Neuronal stem cell (in vitro differentiated cells): ENCODE data around the gene FAM117B.
"Not testable (repeated sequence)": the region's sequence is repeated elsewhere in the genome, so short reads cannot be mapped to it uniquely, and the experiment has no call there.

Source experiments
- DNase-seq: peaks from one replicate; pipeline ENCODE4 v3.0.0-alpha.2; 2013; ENCODE audit warnings: low spot score
- H2AFZ ChIP-seq: one replicate; pipeline ENCODE4 v1.6.1; 2013; ENCODE audit warnings: mild to moderate bottlenecking, low read length, inconsistent platforms
- H2AK5ac ChIP-seq: 2 replicates; pipeline ENCODE4 v1.6.1; 2013; ENCODE audit warnings: low read depth, mild to moderate bottlenecking, inconsistent platforms, low read length, moderate library complexity, mixed read lengths
- H2BK120ac ChIP-seq: 2 replicates; pipeline ENCODE4 v1.6.1; 2013; ENCODE audit warnings: low read depth, mild to moderate bottlenecking, inconsistent platforms, low read length, moderate library complexity, mixed read lengths
- H2BK12ac ChIP-seq: one replicate; pipeline ENCODE4 v1.6.1; 2013; ENCODE audit warnings: low read length, inconsistent platforms
- H2BK15ac ChIP-seq: 2 replicates; pipeline ENCODE4 v1.6.1; 2013; ENCODE audit warnings: mild to moderate bottlenecking, low read length, inconsistent platforms, mixed read lengths
- H2BK5ac ChIP-seq: one replicate; pipeline ENCODE4 v1.6.1; 2013; ENCODE audit warnings: inconsistent platforms, mild to moderate bottlenecking, low read length, moderate library complexity
- H3K14ac ChIP-seq: one replicate; pipeline ENCODE4 v1.6.1; 2013; ENCODE audit warnings: low read length, inconsistent platforms
- H3K18ac ChIP-seq: 2 replicates; pipeline ENCODE4 v1.6.1; 2013; ENCODE audit warnings: low read length, inconsistent platforms
- H3K23ac ChIP-seq: 2 replicates; pipeline ENCODE4 v1.6.1; 2013; ENCODE audit warnings: low read depth, mild to moderate bottlenecking, mixed read lengths, low read length, inconsistent platforms; ENCODE audit not compliant: poor library complexity
- H3K27ac ChIP-seq: replicated peaks from 3 replicates; pipeline ENCODE4 v1.5.1; 2013; ENCODE audit warnings: low read length, inconsistent platforms
- H3K27me3 ChIP-seq, 3 experiments: 2 replicates each; pipeline ENCODE4 v1.6.1; 2013; ENCODE audit warnings: low read length in 3 of 3, mild to moderate bottlenecking in 2 of 3, inconsistent platforms in 1 of 3, low read depth in 1 of 3, mixed read lengths in 1 of 3, moderate library complexity in 1 of 3; ENCODE audit not compliant: control insufficient read depth in 3 of 3, insufficient read depth in 3 of 3
- H3K36me3 ChIP-seq, 2 donors: replicated peaks in 1 of 2; 2 replicates each; pipeline ENCODE4 v1.6.1; 2013; ENCODE audit warnings: low read length in 2 of 2; ENCODE audit not compliant: control insufficient read depth in 2 of 2, insufficient read depth in 2 of 2
- H3K4ac ChIP-seq: 2 replicates; pipeline ENCODE4 v1.6.1; 2013; ENCODE audit warnings: inconsistent platforms, mild to moderate bottlenecking, low read length, moderate library complexity
- H3K4me1 ChIP-seq, 2 donors: 1 replicate in 1 of 2; 2 replicates in 1 of 2; pipeline ENCODE4 v1.6.1; 2013; ENCODE audit warnings: low read length in 2 of 2, low read depth in 1 of 2; ENCODE audit not compliant: control insufficient read depth in 2 of 2, insufficient read depth in 1 of 2
- H3K4me2 ChIP-seq: one replicate; pipeline ENCODE4 v1.6.1; 2013; ENCODE audit warnings: mild to moderate bottlenecking, low read length, inconsistent platforms; ENCODE audit not compliant: insufficient read depth, poor library complexity, severe bottlenecking
- H3K4me3 ChIP-seq, 2 donors: 2 replicates each; pipeline ENCODE4 v1.5.1; 2013; ENCODE audit warnings: low read length in 2 of 2, mild to moderate bottlenecking in 2 of 2, inconsistent platforms in 1 of 2, moderate library complexity in 1 of 2
- H3K79me1 ChIP-seq: one replicate; pipeline ENCODE4 v1.6.1; 2013; ENCODE audit warnings: low read depth, mild to moderate bottlenecking, inconsistent platforms, low read length, moderate library complexity
- H3K9ac ChIP-seq: one replicate; pipeline ENCODE4 v1.6.1; 2013; ENCODE audit warnings: mild to moderate bottlenecking, low read depth, low read length, inconsistent platforms; ENCODE audit not compliant: poor library complexity
- H3K9me3 ChIP-seq, 2 donors: replicated peaks in 1 of 2; 2 replicates each; pipeline versions ENCODE3 to v1.6.1; 2013; ENCODE audit warnings: low read length in 2 of 2, mild to moderate bottlenecking in 2 of 2, inconsistent platforms in 1 of 2, low read depth in 1 of 2, mixed read lengths in 1 of 2, moderate library complexity in 1 of 2; ENCODE audit not compliant: control insufficient read depth in 2 of 2, insufficient read depth in 1 of 2
- H4K8ac ChIP-seq: one replicate; pipeline ENCODE4 v1.6.1; 2013; ENCODE audit warnings: low read depth, mild to moderate bottlenecking, inconsistent platforms, low read length, moderate library complexity
- H4K91ac ChIP-seq: one replicate; pipeline ENCODE4 v1.6.1; 2013; ENCODE audit warnings: low read length, low read depth, mild to moderate bottlenecking, inconsistent platforms; ENCODE audit not compliant: poor library complexity
- WGBS, 2 donors: extraction: QIAGEN DNeasy Blood & Tissue Kit; methylation state at CpG; one replicate each; pipeline ENCODE4 v1.1.7; 2013; ENCODE audit warnings: missing lambda C conversion rate in 2 of 2, mixed read lengths in 1 of 2; ENCODE audit not compliant: insufficient read length in 2 of 2, insufficient replicate concordance in 1 of 2; ENCODE audit errors: extremely low coverage in 2 of 2; 5-methylcytosine and 5-hydroxymethylcytosine counted together

Gene FAM117B

DNA sequence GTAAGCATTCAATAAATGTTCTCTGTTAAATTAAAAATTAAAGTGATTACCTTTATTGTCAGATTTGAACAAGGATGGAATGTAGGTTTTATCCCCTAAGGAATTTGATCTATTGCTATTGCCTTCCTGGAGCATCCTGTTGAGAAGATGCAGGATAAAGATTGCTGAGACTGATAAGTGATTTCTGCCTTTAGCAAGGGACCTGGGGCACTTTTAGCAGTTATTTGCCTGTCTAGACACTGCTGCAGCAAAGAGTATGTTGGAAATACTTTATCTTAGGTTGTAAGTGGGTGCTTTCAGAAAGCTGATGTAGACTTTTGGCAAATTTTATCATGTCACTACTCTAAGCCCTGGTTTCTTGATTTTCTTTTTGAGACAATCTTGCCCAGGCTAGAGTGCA is 69.5 kb downstream of the FAM117B start:
- Histone ChIP-seq H3K9ac (no peak overlapping the region), H3K9me3 (peaks cover 0 to 28% of the 10 kb centered on the region in 2 donors), H3K79me1 (no peaks in the 10 kb centered on the region), H3K27me3 (no peaks in the 10 kb centered on the region), H2AK5ac (no peak overlapping the region), H3K36me3 (peaks cover 0 to 9% of the 10 kb centered on the region in 2 donors), H2BK15ac (no peak overlapping the region), H4K8ac (no peak overlapping the region), H4K91ac (no peak overlapping the region), H3K23ac (no peak overlapping the region), H3K4me2 (no peak overlapping the region), H3K14ac (no peak overlapping the region), H3K4me1 (no peaks in the 10 kb centered on the region), H2BK5ac (no peak overlapping the region), H3K4me3 (no peak overlapping the region), H2BK120ac (no peak overlapping the region), H2AFZ (no peak overlapping the region), H3K27ac (no peak overlapping the region), H2BK12ac (no peak overlapping the region), H3K18ac (no peak overlapping the region), H3K4ac (no peak overlapping the region)
- no peak for DNase-seq

- no peak overlapping the region for H3K14ac ChIP-seq
- H3K27me3 ChIP-seq = no peaks in the 10 kb centered on the region
- no peak overlapping the region for H3K27ac ChIP-seq
- no peak overlapping the region for H4K8ac ChIP-seq
- H3K18ac ChIP-seq = no peak overlapping the region
- no CpG with 5 or more reads among the region's 4 CpGs for WGBS, 2 donors
- H3K4ac ChIP-seq = no peak overlapping the region
- no peak overlapping the region for H3K4me2 ChIP-seq
- H3K9ac ChIP-seq = no peak overlapping the region
- H2AFZ ChIP-seq = no peak overlapping the region
- peaks cover 0 to 21% of the 10 kb centered on the region in 2 donors for H3K9me3 ChIP-seq
- no peaks in the 10 kb centered on the region for H3K79me1 ChIP-seq
- H3K4me1 ChIP-seq = no peaks in the 10 kb centered on the region
- DNase-seq = no peak
- no peak overlapping the region for H2BK15ac ChIP-seq
- H2BK120ac ChIP-seq = no peak overlapping the region
- no peak overlapping the region for H2BK5ac ChIP-seq
- H3K23ac ChIP-seq = no peak overlapping the region
- H2AK5ac ChIP-seq = no peak overlapping the region
- no peaks in the 10 kb centered on the region for H3K36me3 ChIP-seq
- H3K4me3 ChIP-seq = no peak overlapping the region
- no peak overlapping the region for H4K91ac ChIP-seq
- H2BK12ac ChIP-seq = no peak overlapping the region
Measured at GRCh38 chr2:202705446-202706020, 70.8 kb downstream of the FAM117B start.

DNA sequence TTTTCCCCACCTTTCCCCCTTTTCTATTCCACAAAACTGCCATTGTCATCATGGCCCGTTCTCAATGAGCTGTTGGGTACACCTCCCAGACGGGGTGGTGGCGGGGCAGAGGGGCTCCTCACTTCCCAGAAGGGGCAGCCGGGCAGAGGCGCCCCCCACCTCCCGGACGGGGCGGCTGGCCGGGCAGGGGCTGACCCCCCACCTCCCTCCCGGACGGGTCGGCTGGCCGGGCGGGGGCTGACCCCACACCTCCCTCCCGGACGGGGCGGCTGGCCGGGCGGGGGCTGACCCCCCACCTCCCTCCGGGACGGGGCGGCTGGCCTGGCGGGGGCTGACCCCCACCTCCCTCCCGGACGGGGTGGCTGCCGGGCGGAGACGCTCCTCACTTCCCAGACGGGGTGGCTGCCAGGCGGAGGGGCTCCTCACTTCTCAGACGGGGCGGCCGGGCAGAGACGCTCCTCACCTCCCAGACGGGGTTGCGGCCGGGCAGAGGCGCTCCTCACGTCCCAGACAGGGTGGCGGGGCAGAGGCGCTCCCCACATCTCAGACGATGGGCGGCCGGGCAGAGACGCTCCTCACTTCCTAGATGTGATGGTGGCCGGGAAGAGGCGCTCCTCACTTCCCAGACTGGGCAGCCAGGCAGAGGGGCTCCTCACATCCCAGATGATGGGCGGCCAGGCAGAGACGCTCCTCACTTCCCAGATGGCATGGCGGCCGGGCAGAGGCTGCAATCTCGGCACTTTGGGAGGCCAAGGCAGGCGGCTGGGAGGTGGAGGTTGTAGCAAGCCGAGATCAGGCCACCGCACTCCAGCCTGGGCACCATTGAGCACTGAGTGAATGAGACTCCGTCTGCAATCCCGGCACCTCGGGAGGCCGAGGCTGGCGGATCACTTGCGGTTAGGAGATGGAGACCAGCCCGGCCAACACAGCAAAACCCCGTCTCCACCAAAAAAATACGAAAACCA is 80.5 kb downstream of the FAM117B start:
- H4K8ac ChIP-seq, H3K4me2 ChIP-seq, DNase-seq, H2AK5ac ChIP-seq, H2BK12ac ChIP-seq, H3K23ac ChIP-seq, H3K36me3 ChIP-seq, H2BK15ac ChIP-seq, H3K27ac ChIP-seq, H2BK120ac ChIP-seq, H4K91ac ChIP-seq, H3K14ac ChIP-seq, H2BK5ac ChIP-seq, H3K4ac ChIP-seq, H3K4me3 ChIP-seq, H3K27me3 ChIP-seq, H3K79me1 ChIP-seq, H3K9ac ChIP-seq, H3K4me1 ChIP-seq, H2AFZ ChIP-seq, H3K18ac ChIP-seq: not testable (repeated sequence)
- H3K9me3 ChIP-seq = peaks cover 0 to 46% of the 10 kb centered on the region in 2 donors
- no CpG with 5 or more reads among the region's 64 CpGs for WGBS, 2 donors

GRCh38 chr2:202716114-202716718 is 81.4 kb downstream of the FAM117B start:
- no peak overlapping the region for H2BK5ac ChIP-seq
- H3K4me2 ChIP-seq = no peak overlapping the region
- WGBS, 2 donors = no CpG with 5 or more reads among the region's 5 CpGs
- peaks cover 5% of the 10 kb centered on the region for H3K79me1 ChIP-seq
- H2AFZ ChIP-seq = no peak overlapping the region
- no peak overlapping the region for H3K4me3 ChIP-seq
- H3K9me3 ChIP-seq = peaks cover 0 to 43% of the 10 kb centered on the region in 2 donors
- H3K27me3 ChIP-seq = no peaks in the 10 kb centered on the region
- H3K23ac ChIP-seq = no peak overlapping the region
- no peak overlapping the region for H2AK5ac ChIP-seq
- no peak overlapping the region for H2BK12ac ChIP-seq
- H3K4ac ChIP-seq = no peak overlapping the region
- H2BK120ac ChIP-seq = no peak overlapping the region
- H3K14ac ChIP-seq = no peak overlapping the region
- H3K4me1 ChIP-seq = no peaks in the 10 kb centered on the region
- no peak overlapping the region for H4K91ac ChIP-seq
- H3K36me3 ChIP-seq = no peaks in the 10 kb centered on the region
- no peak overlapping the region for H3K18ac ChIP-seq
- no peak overlapping the region for H3K9ac ChIP-seq
- no peak for DNase-seq
- H4K8ac ChIP-seq = no peak overlapping the region
- no peak overlapping the region for H3K27ac ChIP-seq
- H2BK15ac ChIP-seq = no peak overlapping the region
